ENCODE measurements around the gene EXOC6B.

EXOC6B gene

DNA sequence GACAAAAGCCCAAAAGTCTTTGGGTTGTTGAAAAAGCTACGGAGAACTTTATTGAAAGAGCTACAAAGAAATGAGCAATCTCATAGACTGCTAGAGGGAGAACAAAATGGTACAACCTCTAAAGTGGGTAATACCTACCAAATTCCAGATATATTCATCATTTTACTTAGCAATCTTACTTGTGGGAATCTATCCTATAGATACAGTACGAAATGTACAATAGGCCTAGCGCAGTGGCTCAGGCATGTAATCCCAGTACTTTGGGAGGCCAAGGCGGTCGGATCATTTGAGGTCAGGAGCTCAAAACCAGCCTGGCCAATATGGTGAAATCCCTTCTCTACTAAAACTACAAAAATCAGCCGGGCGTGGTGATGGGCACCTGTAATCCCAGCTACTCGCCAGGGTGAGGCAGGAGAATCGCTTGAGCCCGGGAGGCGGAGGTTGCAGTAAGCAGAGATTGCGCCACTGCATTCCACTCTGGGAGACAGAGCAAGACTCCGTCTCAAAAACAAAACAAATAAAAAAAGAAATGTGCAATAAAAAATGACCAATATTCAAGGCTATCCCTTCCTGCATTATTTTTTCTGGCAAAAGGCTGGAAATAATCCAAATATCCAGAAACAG, 10.1 kb downstream of the EXOC6B start:
- Histone ChIP-seq H4K20me1 (ENCODE audit: insufficient read depth, low read length) (no peaks in the 10 kb centered on the region), H3K4me2 (ENCODE audit: insufficient read depth, low read length) (no peak overlapping the region), H3K79me2 (ENCODE audit: insufficient read depth, low read length) (no peaks in the 10 kb centered on the region), H3K4me3 (ENCODE audit: low read depth in 1 of 2, low read length in 2 of 2) (no peak overlapping the region), H3K9me3 (ENCODE audit: insufficient read depth, low read length, severe bottlenecking) (no peaks in the 10 kb centered on the region), H3K27me3 (ENCODE audit: insufficient read depth, low read length, poor library complexity) (no peaks in the 10 kb centered on the region), H3K4me1 (ENCODE audit: insufficient read depth, low read length) (no peaks in the 10 kb centered on the region), H2AFZ (ENCODE audit: low read depth, low read length) (no peak overlapping the region), H3K9ac (ENCODE audit: low read depth, low read length) (no peak overlapping the region), H3K36me3 (ENCODE audit: insufficient read depth, low read length) (no peaks in the 10 kb centered on the region), H3K27ac (ENCODE audit: low read length) (no peak overlapping the region)
- no peak for ATAC-seq (ENCODE audit: insufficient read depth, low read depth)
- DNase-seq, result no peak
- TF ChIP-seq, protein P1, sequence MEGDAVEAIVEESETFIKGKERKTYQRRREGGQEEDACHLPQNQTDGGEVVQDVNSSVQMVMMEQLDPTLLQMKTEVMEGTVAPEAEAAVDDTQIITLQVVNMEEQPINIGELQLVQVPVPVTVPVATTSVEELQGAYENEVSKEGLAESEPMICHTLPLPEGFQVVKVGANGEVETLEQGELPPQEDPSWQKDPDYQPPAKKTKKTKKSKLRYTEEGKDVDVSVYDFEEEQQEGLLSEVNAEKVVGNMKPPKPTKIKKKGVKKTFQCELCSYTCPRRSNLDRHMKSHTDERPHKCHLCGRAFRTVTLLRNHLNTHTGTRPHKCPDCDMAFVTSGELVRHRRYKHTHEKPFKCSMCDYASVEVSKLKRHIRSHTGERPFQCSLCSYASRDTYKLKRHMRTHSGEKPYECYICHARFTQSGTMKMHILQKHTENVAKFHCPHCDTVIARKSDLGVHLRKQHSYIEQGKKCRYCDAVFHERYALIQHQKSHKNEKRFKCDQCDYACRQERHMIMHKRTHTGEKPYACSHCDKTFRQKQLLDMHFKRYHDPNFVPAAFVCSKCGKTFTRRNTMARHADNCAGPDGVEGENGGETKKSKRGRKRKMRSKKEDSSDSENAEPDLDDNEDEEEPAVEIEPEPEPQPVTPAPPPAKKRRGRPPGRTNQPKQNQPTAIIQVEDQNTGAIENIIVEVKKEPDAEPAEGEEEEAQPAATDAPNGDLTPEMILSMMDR (IDR thresholded peaks at IDR 0.05; ENCODE audit: borderline replicate concordance, extremely low read depth, low read length, poor library complexity, severe bottlenecking), result no peak
- TF ChIP-seq EZH2 (IDR thresholded peaks at IDR 0.05; ENCODE audit: borderline replicate concordance, low read depth, low read length, severe bottlenecking), result no peak

DNA sequence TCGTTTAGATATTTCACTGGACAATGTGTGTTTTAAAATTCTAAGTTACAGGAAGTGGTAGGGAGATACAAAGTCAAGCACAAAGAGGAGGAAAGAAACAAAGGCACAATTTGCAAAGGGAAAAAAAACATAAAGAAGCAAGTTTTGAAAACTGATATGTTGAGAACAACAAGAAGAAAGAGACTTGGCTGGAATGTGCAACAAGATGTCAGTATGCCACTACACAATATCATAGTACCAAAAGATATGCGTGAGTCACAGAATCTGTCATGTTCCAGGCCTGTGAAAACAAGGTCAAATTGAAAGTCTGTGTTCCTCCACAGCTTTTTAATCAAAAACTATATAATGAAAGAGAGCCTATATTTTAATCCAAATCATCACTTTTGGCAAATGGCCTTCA, 12.0 kb downstream of the EXOC6B start:
- H2AFZ ChIP-seq (ENCODE audit: low read depth, low read length), result no peak overlapping the region
- ATAC-seq (ENCODE audit: insufficient read depth, low read depth) (no peak), DNase-seq (no peak)
- no peaks in the 10 kb centered on the region for H3K79me2 ChIP-seq (ENCODE audit: insufficient read depth, low read length)
- H3K27me3 ChIP-seq (ENCODE audit: insufficient read depth, low read length, poor library complexity), result no peaks in the 10 kb centered on the region
- no peak overlapping the region for H3K9ac ChIP-seq (ENCODE audit: low read depth, low read length)
- no peaks in the 10 kb centered on the region for H4K20me1 ChIP-seq (ENCODE audit: insufficient read depth, low read length)
- no peak for TF ChIP-seq EZH2 (IDR thresholded peaks at IDR 0.05; ENCODE audit: borderline replicate concordance, low read depth, low read length, severe bottlenecking)
- TF ChIP-seq, protein P1 (IDR thresholded peaks at IDR 0.05; ENCODE audit: borderline replicate concordance, extremely low read depth, low read length, poor library complexity, severe bottlenecking), result no peak
- H3K4me2 ChIP-seq (ENCODE audit: insufficient read depth, low read length), result no peak overlapping the region
- H3K4me3 ChIP-seq (ENCODE audit: low read depth in 1 of 2, low read length in 2 of 2), result no peak overlapping the region
- H3K27ac ChIP-seq (ENCODE audit: low read length), result no peak overlapping the region
- H3K4me1 ChIP-seq (ENCODE audit: insufficient read depth, low read length), result no peaks in the 10 kb centered on the region
- no peaks in the 10 kb centered on the region for H3K36me3 ChIP-seq (ENCODE audit: insufficient read depth, low read length)
- peaks cover 4% of the 10 kb centered on the region for H3K9me3 ChIP-seq (ENCODE audit: insufficient read depth, low read length, severe bottlenecking)

DNA sequence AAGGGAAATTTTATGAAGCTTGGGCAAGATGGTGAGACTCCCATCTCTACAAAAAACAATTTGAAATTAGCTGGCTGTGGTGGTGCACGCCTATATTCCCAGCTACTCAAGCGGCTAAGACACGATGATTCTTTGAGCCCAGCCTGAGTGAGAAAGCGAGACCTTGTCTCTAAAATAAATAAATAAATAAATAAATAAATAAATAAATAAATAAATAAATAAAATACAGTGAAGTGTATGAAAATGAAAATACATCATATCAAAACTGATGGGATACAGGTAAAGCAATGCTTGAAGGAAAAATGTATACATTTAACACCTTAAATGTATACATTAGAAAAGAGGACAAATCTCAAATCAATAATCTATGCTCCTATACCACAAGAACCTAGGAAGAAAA, 15.7 kb downstream of the EXOC6B start:
- no peaks in the 10 kb centered on the region for H4K20me1 ChIP-seq (ENCODE audit: insufficient read depth, low read length)
- H3K36me3 ChIP-seq (ENCODE audit: insufficient read depth, low read length), result no peaks in the 10 kb centered on the region
- H3K4me1 ChIP-seq (ENCODE audit: insufficient read depth, low read length), result no peaks in the 10 kb centered on the region
- H2AFZ ChIP-seq (ENCODE audit: low read depth, low read length), result no peak overlapping the region
- no peaks in the 10 kb centered on the region for H3K79me2 ChIP-seq (ENCODE audit: insufficient read depth, low read length)
- H3K27ac ChIP-seq (ENCODE audit: low read length), result no peak overlapping the region
- H3K27me3 ChIP-seq (ENCODE audit: insufficient read depth, low read length, poor library complexity), result no peaks in the 10 kb centered on the region
- TF ChIP-seq EZH2 (IDR thresholded peaks at IDR 0.05; ENCODE audit: borderline replicate concordance, low read depth, low read length, severe bottlenecking), result no peak
- no peak for DNase-seq
- no peak overlapping the region for H3K4me2 ChIP-seq (ENCODE audit: insufficient read depth, low read length)
- H3K9ac ChIP-seq (ENCODE audit: low read depth, low read length), result no peak overlapping the region
- peaks cover 8% of the 10 kb centered on the region for H3K9me3 ChIP-seq (ENCODE audit: insufficient read depth, low read length, severe bottlenecking)
- ATAC-seq (ENCODE audit: insufficient read depth, low read depth), result no peak
- no peak overlapping the region for H3K4me3 ChIP-seq (ENCODE audit: low read depth in 1 of 2, low read length in 2 of 2)

DNA sequence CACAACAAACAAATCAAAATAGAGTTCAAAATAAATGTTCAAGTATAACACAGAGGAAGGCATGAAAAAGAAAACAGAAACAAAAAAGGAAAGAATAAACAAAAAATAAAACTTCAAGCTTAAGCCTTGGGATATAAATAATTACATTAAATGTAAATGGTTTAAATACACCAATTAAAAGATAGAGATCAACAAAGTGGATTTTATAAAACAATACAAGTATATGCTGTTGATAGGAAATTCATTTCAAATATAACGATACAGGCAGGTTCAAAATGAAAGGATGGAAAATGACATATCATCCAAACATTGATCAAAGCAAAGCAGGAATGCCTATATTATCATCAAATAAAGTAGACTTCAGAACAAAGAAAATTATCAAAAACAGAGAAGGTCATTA, 16.7 kb downstream of the EXOC6B start:
- H3K4me2 ChIP-seq (ENCODE audit: insufficient read depth, low read length), result no peak overlapping the region
- H3K9me3 ChIP-seq (ENCODE audit: insufficient read depth, low read length, severe bottlenecking), result peaks cover 8% of the 10 kb centered on the region
- no peaks in the 10 kb centered on the region for H3K27me3 ChIP-seq (ENCODE audit: insufficient read depth, low read length, poor library complexity)
- TF ChIP-seq EZH2 (IDR thresholded peaks at IDR 0.05; ENCODE audit: borderline replicate concordance, low read depth, low read length, severe bottlenecking), result no peak
- TF ChIP-seq, protein P1 (IDR thresholded peaks at IDR 0.05; ENCODE audit: borderline replicate concordance, extremely low read depth, low read length, poor library complexity, severe bottlenecking), result no peak
- no peak overlapping the region for H3K9ac ChIP-seq (ENCODE audit: low read depth, low read length)
- no peak overlapping the region for H3K4me3 ChIP-seq (ENCODE audit: low read depth in 1 of 2, low read length in 2 of 2)
- H4K20me1 ChIP-seq (ENCODE audit: insufficient read depth, low read length), result no peaks in the 10 kb centered on the region
- no peaks in the 10 kb centered on the region for H3K79me2 ChIP-seq (ENCODE audit: insufficient read depth, low read length)
- DNase-seq, result no peak
- no peaks in the 10 kb centered on the region for H3K36me3 ChIP-seq (ENCODE audit: insufficient read depth, low read length)
- H3K27ac ChIP-seq (ENCODE audit: low read length), result no peak overlapping the region
- no peak overlapping the region for H2AFZ ChIP-seq (ENCODE audit: low read depth, low read length)
- H3K4me1 ChIP-seq (ENCODE audit: insufficient read depth, low read length), result no peaks in the 10 kb centered on the region
- ATAC-seq (ENCODE audit: insufficient read depth, low read depth), result no peak
